Neural cell (in vitro differentiated cells): ENCODE results near the gene SUCLG2. TPM values are rescaled to one million over a fixed set of nuclear protein-coding genes. Genes with fewer than 3 reads are reported as not detected.

Source experiments
- H2AFZ ChIP-seq: fragments of 200-600, 300-800 bp; sonication (generic), shearing (Covaris generic); 2 replicates; pipeline ENCODE4 v1.6.0; 2014; ENCODE audit warnings: low read depth, mild to moderate bottlenecking, antibody characterized with exemption, low read length, moderate library complexity
- H3F3A ChIP-seq: fragments of 200-600 bp; shearing (Covaris generic); 2 replicates; pipeline ENCODE4 v1.6.1; 2016; ENCODE audit warnings: mild to moderate bottlenecking, moderate library complexity, mixed read lengths, antibody characterized with exemption, low read length; ENCODE audit not compliant: insufficient read depth, poor library complexity, severe bottlenecking
- H3K27ac ChIP-seq: fragments of 200-600, 300-800 bp; sonication (generic), shearing (Covaris generic); 2 replicates; pipeline ENCODE4 v1.5.1; 2014; ENCODE audit warnings: mild to moderate bottlenecking, low read length, moderate library complexity
- H3K27me3 ChIP-seq: fragments of 300-800, 200-600 bp; sonication (generic), shearing (Covaris generic); 2 replicates; pipeline ENCODE4 v1.6.0; 2014; ENCODE audit warnings: mild to moderate bottlenecking, low read depth, low read length, moderate library complexity; ENCODE audit not compliant: insufficient read depth
- H3K36me3 ChIP-seq: fragments of 300-800, 200-600 bp; sonication (generic), shearing (Covaris generic); 2 replicates; pipeline ENCODE4 v1.5.1; 2014; ENCODE audit warnings: mild to moderate bottlenecking, antibody characterized with exemption, low read length, moderate library complexity; ENCODE audit not compliant: insufficient read depth
- H3K4me2 ChIP-seq: fragments of 300-800, 200-600 bp; sonication (generic), shearing (Covaris generic); 2 replicates; pipeline ENCODE4 v1.6.0; 2014; ENCODE audit warnings: mild to moderate bottlenecking, low read length
- H3K4me3 ChIP-seq: fragments of 300-800, 200-600 bp; sonication (generic), shearing (Covaris generic); 2 replicates; pipeline ENCODE4 v1.5.1; 2014; ENCODE audit warnings: mild to moderate bottlenecking, low read length, moderate library complexity
- H3K79me2 ChIP-seq: fragments of 200-600 bp; shearing (Covaris generic); replicated peaks from 2 replicates; pipeline ENCODE4 v1.6.0; 2014; ENCODE audit warnings: mild to moderate bottlenecking, low read length, moderate library complexity; ENCODE audit not compliant: insufficient read depth
- H3K9ac ChIP-seq: fragments of 300-800, 200-600 bp; sonication (generic), shearing (Covaris generic); 2 replicates; pipeline ENCODE4 v1.6.1; 2016; ENCODE audit warnings: mild to moderate bottlenecking, low read length, mixed read lengths
- H3K9me2 ChIP-seq: fragments of 200-600 bp; shearing (Covaris generic); 2 replicates; pipeline ENCODE4 v1.6.1; 2016; ENCODE audit warnings: mild to moderate bottlenecking, low read length, mixed read lengths; ENCODE audit not compliant: insufficient read depth
- H3K9me3 ChIP-seq: fragments of 200-600, 300-800 bp; sonication (generic), shearing (Covaris generic); 2 replicates; pipeline ENCODE4 v1.6.1; 2016; ENCODE audit warnings: mild to moderate bottlenecking, mixed run types, low read length, moderate library complexity, mixed read lengths
- H4K20me1 ChIP-seq: fragments of 200-600 bp; shearing (Covaris generic); 2 replicates; pipeline ENCODE4 v1.6.1; 2016; ENCODE audit warnings: mild to moderate bottlenecking, mixed run types; ENCODE audit not compliant: insufficient read depth
- CTCF ChIP-seq: fragments of 450-650 bp; IDR thresholded peaks from 2 replicates; pipeline ENCODE4 v1.5.1; 2014; ENCODE audit warnings: antibody characterized with exemption, mild to moderate bottlenecking, moderate library complexity; ENCODE audit not compliant: poor library complexity, severe bottlenecking
- EP300 ChIP-seq: fragments of 450-650 bp; conservative IDR thresholded peaks from 2 replicates; pipeline ENCODE4 v1.6.1; 2014; ENCODE audit warnings: antibody characterized with exemption, mild to moderate bottlenecking, moderate library complexity; ENCODE audit not compliant: poor library complexity, severe bottlenecking
- EZH2 ChIP-seq: fragments of 200-600, 300-800 bp; shearing (Covaris generic), sonication (generic); IDR thresholded peaks from 2 replicates; pipeline ENCODE4 v1.6.1; 2014; ENCODE audit warnings: antibody characterized with exemption, low read length, borderline replicate concordance, mild to moderate bottlenecking; ENCODE audit not compliant: insufficient read depth, poor library complexity, severe bottlenecking
- MXI1 ChIP-seq: fragments of 450-650 bp; conservative IDR thresholded peaks from 2 replicates; pipeline ENCODE4 v1.6.1; 2014; ENCODE audit warnings: antibody characterized with exemption, mild to moderate bottlenecking; ENCODE audit not compliant: poor library complexity, severe bottlenecking
- POLR2AphosphoS5 ChIP-seq: IDR thresholded peaks from 2 replicates; pipeline ENCODE4 v1.6.1; 2012
- RAD21 ChIP-seq: fragments of 450-650 bp; conservative IDR thresholded peaks from 2 replicates; pipeline ENCODE4 v1.6.1; 2014; ENCODE audit warnings: antibody characterized with exemption, mild to moderate bottlenecking, moderate library complexity
- REST ChIP-seq: IDR thresholded peaks from 2 replicates; pipeline ENCODE4 v1.6.1; 2012; ENCODE audit warnings: borderline replicate concordance
- SMC3 ChIP-seq: fragments of 450-650 bp; conservative IDR thresholded peaks from 2 replicates; pipeline ENCODE4 v1.6.1; 2014; ENCODE audit warnings: antibody characterized with exemption, mild to moderate bottlenecking, moderate library complexity; ENCODE audit not compliant: poor library complexity
- TAF1 ChIP-seq: IDR thresholded peaks from 2 replicates; pipeline ENCODE4 v1.6.1; 2012; ENCODE audit warnings: low read depth
- polyA plus RNA-seq: library from polyadenylated mRNA; depleted of rRNA; stranded (reverse); fragments of >200 nt; gene quantifications from 2 replicates; pipeline ENCODE4 v1.2.3, GENCODE V29; 2014

Gene SUCLG2
- polyA plus RNA-seq, 1 donor from 2014 or later = 0.15 TPM

DNA sequence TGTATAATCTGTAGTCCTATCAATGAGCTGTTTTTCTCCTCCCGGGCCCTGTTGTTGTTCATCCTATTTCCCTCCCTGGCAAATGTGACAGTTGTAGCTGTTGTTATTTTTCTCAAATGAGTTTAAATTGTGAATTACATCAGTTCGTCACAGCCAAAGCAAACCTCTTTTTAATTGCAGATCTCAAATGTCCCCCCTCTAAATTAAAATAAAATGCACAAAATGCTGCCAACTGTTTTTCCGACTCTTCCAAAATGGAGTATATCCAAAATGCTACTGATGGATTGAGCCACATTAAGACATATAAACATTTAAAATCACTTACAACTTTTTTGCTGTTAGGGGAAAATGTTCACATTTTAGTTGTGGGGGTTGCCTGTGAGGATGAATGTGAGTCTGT is 29.8 kb upstream of the SUCLG2 start:
- Histone ChIP-seq H3K27me3 (no peaks in the 10 kb centered on the region), H3K4me3 (no peak overlapping the region), H3K4me2 (no peak overlapping the region), H2AFZ (no peak overlapping the region), H3K27ac (no peak overlapping the region), H3K36me3 (no peaks in the 10 kb centered on the region), H4K20me1 (no peaks in the 10 kb centered on the region), H3K9me3 (no peaks in the 10 kb centered on the region), H3K9ac (no peak overlapping the region), H3F3A (no peaks in the 10 kb centered on the region), H3K79me2 (no peaks in the 10 kb centered on the region), H3K9me2 (no peaks in the 10 kb centered on the region)
- no peak for TF ChIP-seq POLR2AphosphoS5
- TF ChIP-seq REST = no peak
- TF ChIP-seq TAF1 = no peak
- TF ChIP-seq EP300 = no peak
- TF ChIP-seq SMC3 = no peak
- TF ChIP-seq RAD21 = no peak
- no peak for TF ChIP-seq CTCF
- TF ChIP-seq MXI1 = no peak
- no peak for TF ChIP-seq EZH2

GRCh38 chr3:67683522-67683921 is 29.1 kb upstream of the SUCLG2 start:
- Histone ChIP-seq H3K36me3 (no peaks in the 10 kb centered on the region), H3K9me2 (no peaks in the 10 kb centered on the region), H3F3A (no peaks in the 10 kb centered on the region), H3K9me3 (no peaks in the 10 kb centered on the region), H3K27ac (no peak overlapping the region), H3K4me2 (no peak overlapping the region), H3K27me3 (no peaks in the 10 kb centered on the region), H3K79me2 (no peaks in the 10 kb centered on the region), H4K20me1 (no peaks in the 10 kb centered on the region), H3K9ac (no peak overlapping the region), H2AFZ (no peak overlapping the region), H3K4me3 (no peak overlapping the region)
- TF ChIP-seq RAD21 (no peak), CTCF (no peak), MXI1 (no peak), EP300 (no peak), REST (no peak), SMC3 (no peak), TAF1 (no peak), POLR2AphosphoS5 (no peak), EZH2 (no peak)
